ENCODE measurements around the gene MLPH. TPM values are rescaled to one million over a fixed set of nuclear protein-coding genes. Genes with fewer than 3 reads are reported as not detected.

The MLPH gene
- total and polyA plus RNA-seq, 2 of the 13 experiments (the other 11 are each of a cell fraction or from before 2014, with no cell fraction given), result 0.12 TPM; not detected in 1

DNA sequence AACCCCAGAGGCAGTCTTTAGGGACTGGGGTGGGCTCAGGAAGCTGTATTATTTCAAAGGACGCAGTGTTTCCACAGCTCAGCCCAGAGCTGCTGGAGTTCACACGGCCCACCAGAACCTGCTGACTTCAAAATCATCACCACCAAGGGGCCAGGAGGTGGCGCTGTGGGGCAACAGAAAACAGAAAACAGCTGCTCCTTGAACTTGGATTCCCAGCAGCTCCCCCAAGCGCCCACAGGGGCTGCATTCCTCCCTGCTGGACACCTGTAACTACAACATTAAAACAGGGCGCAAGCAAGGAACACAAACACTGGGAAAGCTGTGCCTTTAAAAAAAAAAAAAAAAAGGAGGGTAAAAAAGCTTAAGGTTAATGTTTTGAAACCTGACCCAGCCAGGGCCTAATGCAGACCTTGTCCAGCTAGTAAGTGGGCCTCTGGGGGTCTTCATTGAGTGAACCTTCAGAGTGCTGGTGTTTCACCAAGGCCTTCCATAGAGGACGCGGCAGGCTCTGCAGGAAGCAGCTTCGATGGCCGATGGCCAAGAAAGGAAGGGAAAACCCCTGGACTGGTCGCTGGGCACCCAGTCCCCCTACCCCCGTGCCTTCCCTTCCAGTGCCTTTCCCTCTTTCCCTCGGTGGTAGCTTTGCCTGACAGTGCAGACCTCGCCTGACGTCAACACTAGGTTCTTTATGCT, 25.9 kb downstream of the MLPH start (continued):
- TF ChIP-seq NFYC (CRISPR knock-in tag; IDR thresholded peaks at IDR 0.05), result no peak
- TF ChIP-seq NR0B2 (CRISPR knock-in tag; IDR thresholded peaks at IDR 0.05), result no peak
- no peak for TF ChIP-seq ZNF720 (CRISPR knock-in tag; IDR thresholded peaks at IDR 0.05)
- 0 out of 2 replicates have a peak, but pooled peaks have one; percentile 36 for TF ChIP-seq MYPOP (CRISPR knock-in tag; IDR thresholded peaks at IDR 0.05)
- TF ChIP-seq MAFF (IDR thresholded peaks at IDR 0.05; ENCODE audit: low read depth, low read length), result 0 out of 2 replicates have a peak, but pooled peaks have one; percentile 13
- 0 out of 2 replicates have a peak, but pooled peaks have one; percentile 27 for TF ChIP-seq MTERF4 (CRISPR knock-in tag; IDR thresholded peaks at IDR 0.05)
- TF ChIP-seq TSC22D2 (CRISPR knock-in tag; IDR thresholded peaks at IDR 0.05; ENCODE audit: borderline replicate concordance), result peak; percentile 57; the same call in 1 of the 2 replicates
- TF ChIP-seq GATAD2A (CRISPR knock-in tag; IDR thresholded peaks at IDR 0.05), result peak; percentile 61
- TF ChIP-seq, protein P1, sequence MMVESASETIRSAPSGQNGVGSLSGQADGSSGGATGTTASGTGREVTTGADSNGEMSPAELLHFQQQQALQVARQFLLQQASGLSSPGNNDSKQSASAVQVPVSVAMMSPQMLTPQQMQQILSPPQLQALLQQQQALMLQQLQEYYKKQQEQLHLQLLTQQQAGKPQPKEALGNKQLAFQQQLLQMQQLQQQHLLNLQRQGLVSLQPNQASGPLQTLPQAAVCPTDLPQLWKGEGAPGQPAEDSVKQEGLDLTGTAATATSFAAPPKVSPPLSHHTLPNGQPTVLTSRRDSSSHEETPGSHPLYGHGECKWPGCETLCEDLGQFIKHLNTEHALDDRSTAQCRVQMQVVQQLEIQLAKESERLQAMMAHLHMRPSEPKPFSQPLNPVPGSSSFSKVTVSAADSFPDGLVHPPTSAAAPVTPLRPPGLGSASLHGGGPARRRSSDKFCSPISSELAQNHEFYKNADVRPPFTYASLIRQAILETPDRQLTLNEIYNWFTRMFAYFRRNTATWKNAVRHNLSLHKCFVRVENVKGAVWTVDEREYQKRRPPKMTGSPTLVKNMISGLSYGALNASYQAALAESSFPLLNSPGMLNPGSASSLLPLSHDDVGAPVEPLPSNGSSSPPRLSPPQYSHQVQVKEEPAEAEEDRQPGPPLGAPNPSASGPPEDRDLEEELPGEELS (CRISPR knock-in tag; IDR thresholded peaks at IDR 0.05), result peak; percentile 62
- no peak for TF ChIP-seq SRY (CRISPR knock-in tag; IDR thresholded peaks at IDR 0.05)
- TF ChIP-seq ZFP82 (CRISPR knock-in tag; IDR thresholded peaks at IDR 0.05; ENCODE audit: borderline replicate concordance), result peak; percentile 59; the same call in 1 of the 2 replicates
- TF ChIP-seq ZNF235 (CRISPR knock-in tag; IDR thresholded peaks at IDR 0.05; ENCODE audit: borderline replicate concordance), result no peak
- peak; percentile 58; the same call in 1 of the 2 replicates for TF ChIP-seq ZNF335 (CRISPR knock-in tag; IDR thresholded peaks at IDR 0.05)
- no peak for TF ChIP-seq ZNF484 (CRISPR knock-in tag; IDR thresholded peaks at IDR 0.05; ENCODE audit: borderline replicate concordance, low read depth)
- no peak for TF ChIP-seq ZNF253 (CRISPR knock-in tag; IDR thresholded peaks at IDR 0.05; ENCODE audit: borderline replicate concordance)
- no peak for TF ChIP-seq PITX1 (CRISPR knock-in tag; IDR thresholded peaks at IDR 0.05)
- no peak for TF ChIP-seq ZNF879 (CRISPR knock-in tag; IDR thresholded peaks at IDR 0.05)
- TF ChIP-seq HNF1A (IDR thresholded peaks at IDR 0.05; ENCODE audit: low read depth), result no peak
- TF ChIP-seq HNF1A (CRISPR knock-in tag; IDR thresholded peaks at IDR 0.05; ENCODE audit: borderline replicate concordance), result no peak
- TF ChIP-seq ZSCAN31 (CRISPR knock-in tag; IDR thresholded peaks at IDR 0.05; ENCODE audit: low read depth), result 0 out of 2 replicates have a peak, but pooled peaks have one; percentile 15
- no peak for TF ChIP-seq ZKSCAN8 (CRISPR knock-in tag; IDR thresholded peaks at IDR 0.05; ENCODE audit: borderline replicate concordance)
